SU-DHL-6 (cell line): ENCODE data around the gene RPL18A.

Experiments
- H2AFZ ChIP-seq: fragments of 200-600 bp; sonication (generic); 2 replicates; pipeline ENCODE4 v1.6.1; 2014; ENCODE audit warnings: low read depth, mild to moderate bottlenecking, moderate library complexity, mixed read lengths, antibody characterized with exemption, low read length; ENCODE audit not compliant: severe bottlenecking
- H3F3A ChIP-seq: fragments of 200-600 bp; shearing (Covaris generic); 2 replicates; pipeline ENCODE4 v1.6.0; 2016; ENCODE audit warnings: antibody characterized with exemption, mild to moderate bottlenecking; ENCODE audit not compliant: insufficient read depth
- H3K27ac ChIP-seq: fragments of 200-600 bp; sonication (generic); 2 replicates; pipeline ENCODE4 v1.5.1; 2016; ENCODE audit warnings: low read depth, mild to moderate bottlenecking, low read length, moderate library complexity, mixed read lengths
- H3K27me3 ChIP-seq: fragments of 200-600 bp; sonication (generic), shearing (Covaris generic); 2 replicates; pipeline ENCODE4 v1.6.0; 2014; ENCODE audit warnings: mild to moderate bottlenecking, low read length
- H3K36me3 ChIP-seq: fragments of 200-600 bp; sonication (generic); 2 replicates; pipeline ENCODE4 v1.6.1; 2014; ENCODE audit warnings: mild to moderate bottlenecking, low read length, mixed read lengths
- H3K4me2 ChIP-seq: fragments of 300-600, 200-600 bp; shearing (Covaris generic), sonication (generic); 2 replicates; pipeline ENCODE4 v1.6.0; 2014; ENCODE audit warnings: low read length, low read depth, mild to moderate bottlenecking; ENCODE audit not compliant: poor library complexity, severe bottlenecking
- H3K4me3 ChIP-seq: fragments of 200-600 bp; sonication (generic); 2 replicates; pipeline ENCODE4 v1.5.1; 2014; ENCODE audit warnings: antibody characterized with exemption, low read length, mild to moderate bottlenecking, mixed read lengths; ENCODE audit not compliant: insufficient read depth, poor library complexity, severe bottlenecking
- H3K79me2 ChIP-seq: fragments of 200-600 bp; sonication (generic); 2 replicates; pipeline ENCODE4 v1.6.1; 2014; ENCODE audit warnings: mild to moderate bottlenecking, low read length, moderate library complexity; ENCODE audit not compliant: insufficient read depth
- H3K9ac ChIP-seq: fragments of 200-600 bp; sonication (generic); 2 replicates; pipeline ENCODE4 v1.7.0; 2014; ENCODE audit warnings: mild to moderate bottlenecking, low read length
- H3K9me2 ChIP-seq: fragments of 200-600 bp; sonication (generic); replicated peaks from 2 replicates; pipeline ENCODE4 v1.6.1; 2014; ENCODE audit warnings: low read length; ENCODE audit not compliant: insufficient read depth
- H3K9me3 ChIP-seq: fragments of 200-600 bp; sonication (generic); 2 replicates; pipeline ENCODE4 v1.6.1; 2014; ENCODE audit warnings: low read length, mixed read lengths; ENCODE audit not compliant: insufficient read depth
- H4K20me1 ChIP-seq: fragments of 200-600 bp; sonication (generic); 2 replicates; pipeline ENCODE4 v1.6.1; 2014; ENCODE audit warnings: low read depth, mild to moderate bottlenecking, antibody characterized with exemption, low read length, moderate library complexity, mixed read lengths
- CTCF ChIP-seq: fragments of 200-600 bp; sonication (generic); IDR thresholded peaks from one replicate; pipeline ENCODE4 v1.5.1; 2017; ENCODE audit warnings: antibody characterized with exemption, mild to moderate bottlenecking, low read length, moderate library complexity; ENCODE audit not compliant: insufficient read depth, poor library complexity, severe bottlenecking
- EZH2phosphoT487 ChIP-seq: fragments of 200-600 bp; sonication (generic), shearing (Covaris generic); conservative IDR thresholded peaks from 2 replicates; pipeline ENCODE4 v1.6.1; 2018; ENCODE audit warnings: mild to moderate bottlenecking, antibody characterized with exemption, low read length, moderate library complexity, mixed read lengths

RPL18A gene

GRCh38 chr19:17859533-17860330 is at the start of gene RPL18A:
Gene RPL18A (plus strand): TSS chr19:17859910. CDS start chr19:17859957, 47 bp downstream.
- Histone ChIP-seq H4K20me1 (peaks cover 5% of the 10 kb centered on the region; the same call in 1 of the 2 replicates), H2AFZ (peak within 1 kb of the TSS; percentile 98), H3K9me3 (no peaks in the 10 kb centered on the region), H3K9me2 (no peaks in the 10 kb centered on the region), H3F3A (peaks cover 41% of the 10 kb centered on the region), H3K4me3 (peak within 1 kb of the TSS; percentile 90), H3K9ac (peak within 1 kb of the TSS; percentile 85), H3K36me3 (peaks cover 23% of the 10 kb centered on the region), H3K27ac (peak within 1 kb of the TSS; percentile 45), H3K79me2 (peaks cover 23% of the 10 kb centered on the region), H3K27me3 (no peaks in the 10 kb centered on the region), H3K4me2 (peak within 1 kb of the TSS; percentile 88)
- no peak for TF ChIP-seq EZH2phosphoT487
- TF ChIP-seq CTCF: peak; percentile 70

- Histone ChIP-seq H3K9ac (no peak overlapping the region), H3K4me3 (no peak overlapping the region), H3K27me3 (no peaks in the 10 kb centered on the region), H2AFZ (no peak overlapping the region), H3K27ac (no peak overlapping the region), H3K36me3 (no peaks in the 10 kb centered on the region), H4K20me1 (no peaks in the 10 kb centered on the region), H3K9me2 (no peaks in the 10 kb centered on the region), H3F3A (no peaks in the 10 kb centered on the region), H3K4me2 (no peak overlapping the region), H3K9me3 (no peaks in the 10 kb centered on the region), H3K79me2 (no peaks in the 10 kb centered on the region)
- TF ChIP-seq EZH2phosphoT487 (no peak), CTCF (no peak)
Observed at GRCh38 chr19:17811103-17811502, 48.6 kb upstream of the RPL18A start.

GRCh38 chr19:17811681-17812080 is 48.0 kb upstream of the RPL18A start:
- H3K9me2 ChIP-seq: no peaks in the 10 kb centered on the region
- H3K36me3 ChIP-seq: no peaks in the 10 kb centered on the region
- no peak overlapping the region for H3K9ac ChIP-seq
- no peaks in the 10 kb centered on the region for H4K20me1 ChIP-seq
- no peaks in the 10 kb centered on the region for H3K27me3 ChIP-seq
- no peaks in the 10 kb centered on the region for H3K9me3 ChIP-seq
- no peaks in the 10 kb centered on the region for H3K79me2 ChIP-seq
- H3K4me2 ChIP-seq: no peak overlapping the region
- TF ChIP-seq EZH2phosphoT487 (no peak), CTCF (no peak)
- no peak overlapping the region for H3K4me3 ChIP-seq
- H3F3A ChIP-seq: no peaks in the 10 kb centered on the region
- no peak overlapping the region for H3K27ac ChIP-seq
- no peak overlapping the region for H2AFZ ChIP-seq
